Mucosa of rectum (tissue), 2 donors: ENCODE data around the gene EVX1.
A peak's percentile ranks its signal among the peaks of the same experiment; 100 is the strongest.

Experiments
- H3K27ac ChIP-seq, 2 donors: one replicate each; pipeline ENCODE4 v1.7.0; 2013; ENCODE audit warnings: inconsistent platforms in 2 of 2, low read depth in 2 of 2, low read length in 2 of 2
- H3K27me3 ChIP-seq, 2 donors: one replicate each; pipeline ENCODE4 v1.7.0; 2013; ENCODE audit warnings: low read length in 2 of 2; ENCODE audit not compliant: control insufficient read depth in 2 of 2, insufficient read depth in 2 of 2
- H3K36me3 ChIP-seq, 2 donors: one replicate each; pipeline ENCODE4 v1.7.0; 2013; ENCODE audit warnings: low read length in 2 of 2; ENCODE audit not compliant: control insufficient read depth in 2 of 2, insufficient read depth in 2 of 2
- H3K4me1 ChIP-seq, 2 donors: one replicate each; pipeline ENCODE4 v1.7.0; 2013; ENCODE audit warnings: low read length in 2 of 2, mild to moderate bottlenecking in 1 of 2; ENCODE audit not compliant: control insufficient read depth in 2 of 2, insufficient read depth in 2 of 2
- H3K4me3 ChIP-seq, 2 donors: one replicate each; pipeline ENCODE4 v1.7.0; 2013; ENCODE audit warnings: low read length in 2 of 2
- H3K9ac ChIP-seq, 2 donors: one replicate each; pipeline ENCODE4 v1.7.0; 2013; ENCODE audit warnings: low read length in 2 of 2, low read depth in 1 of 2, mild to moderate bottlenecking in 1 of 2
- H3K9me3 ChIP-seq, 2 donors: one replicate each; pipeline ENCODE4 v1.7.0; 2013; ENCODE audit warnings: low read length in 2 of 2; ENCODE audit not compliant: control insufficient read depth in 2 of 2
- donor health status: healthy.
- donor health status: Normal muscosa, but diverticular disease.

EVX1 gene

DNA sequence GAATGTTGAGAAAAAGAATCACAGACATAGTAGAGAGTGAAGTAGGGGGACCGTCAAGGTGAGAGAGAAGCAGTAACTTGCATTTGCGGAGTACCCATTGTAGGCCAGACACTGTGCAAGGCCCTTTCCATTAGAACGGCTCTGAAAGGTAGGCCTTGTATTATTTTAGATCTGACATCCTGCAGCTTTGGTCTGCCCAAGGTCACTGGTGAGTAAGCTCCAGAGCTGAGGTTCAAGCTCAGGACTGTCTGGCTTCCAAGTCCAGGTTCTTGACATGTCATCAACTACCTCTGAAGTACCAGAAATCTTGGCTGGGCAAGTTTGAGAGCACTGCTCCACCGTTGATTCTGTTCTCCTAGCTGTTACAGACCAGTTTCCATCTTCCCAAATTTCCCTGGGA is 13.2 kb upstream of the EVX1 start:
- no peaks in the 10 kb centered on the region for H3K4me1 ChIP-seq
- no peak overlapping the region for H3K4me3 ChIP-seq
- no peaks in the 10 kb centered on the region for H3K36me3 ChIP-seq
- H3K27ac ChIP-seq = no peak overlapping the region
- no peak overlapping the region for H3K9ac ChIP-seq
- H3K27me3 ChIP-seq = peaks cover 11 to 15% of the 10 kb centered on the region in 2 donors
- H3K9me3 ChIP-seq = no peaks in the 10 kb centered on the region

DNA sequence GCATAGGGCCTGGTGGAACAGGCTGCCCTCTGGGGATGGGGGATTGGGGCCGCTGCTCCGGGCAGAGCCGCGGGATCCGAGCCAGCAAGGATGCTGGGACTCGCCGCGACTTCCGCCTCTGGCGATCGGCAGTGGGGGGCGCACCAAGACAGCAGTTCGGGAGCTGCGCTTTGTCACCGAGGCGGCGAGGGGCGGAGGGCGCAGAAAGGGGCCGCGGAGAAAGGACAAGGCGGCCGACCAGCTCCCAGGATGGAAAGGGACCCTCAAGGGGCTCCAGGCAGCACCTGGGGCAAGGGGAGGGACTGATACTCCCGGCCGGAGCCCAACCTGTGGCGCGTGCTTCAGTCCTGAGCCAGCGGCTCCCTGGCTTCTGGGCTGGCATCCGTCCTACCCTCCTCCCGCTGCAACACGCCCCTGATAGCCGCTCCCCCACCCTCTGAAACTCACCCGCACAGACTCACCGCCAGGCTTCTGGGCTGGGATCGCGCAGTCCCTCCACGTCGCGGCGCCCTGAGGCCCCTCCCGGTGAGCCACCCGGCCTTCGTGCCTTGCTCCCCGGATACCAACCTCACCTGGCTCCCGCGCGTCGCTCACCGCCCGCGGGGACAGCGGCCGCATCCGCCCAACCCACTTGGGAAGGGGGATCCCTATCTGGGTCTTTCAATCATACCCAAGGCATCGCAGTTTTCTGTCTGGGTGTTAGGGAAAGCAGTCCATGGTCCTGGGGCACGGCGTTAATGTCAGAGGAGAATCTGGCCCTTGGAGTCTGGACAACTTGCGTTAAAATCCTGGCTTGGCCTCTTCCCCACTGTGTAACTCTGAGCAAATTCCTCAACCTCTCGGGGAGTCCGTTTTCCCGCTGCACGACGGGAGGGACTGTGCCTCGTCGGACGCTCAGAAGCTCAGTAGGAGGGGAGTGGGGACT is 7.0 kb upstream of the EVX1 start:
- Histone ChIP-seq H3K9ac (peak overlapping the region; percentile 24 to 57), H3K9me3 (no peaks in the 10 kb centered on the region), H3K4me3 (peak overlapping the region; percentile 65 to 71), H3K27me3 (peaks cover 23 to 35% of the 10 kb centered on the region in 2 donors), H3K4me1 (peaks cover 4 to 6% of the 10 kb centered on the region in 2 donors), H3K36me3 (no peaks in the 10 kb centered on the region), H3K27ac (no peak overlapping the region)

DNA sequence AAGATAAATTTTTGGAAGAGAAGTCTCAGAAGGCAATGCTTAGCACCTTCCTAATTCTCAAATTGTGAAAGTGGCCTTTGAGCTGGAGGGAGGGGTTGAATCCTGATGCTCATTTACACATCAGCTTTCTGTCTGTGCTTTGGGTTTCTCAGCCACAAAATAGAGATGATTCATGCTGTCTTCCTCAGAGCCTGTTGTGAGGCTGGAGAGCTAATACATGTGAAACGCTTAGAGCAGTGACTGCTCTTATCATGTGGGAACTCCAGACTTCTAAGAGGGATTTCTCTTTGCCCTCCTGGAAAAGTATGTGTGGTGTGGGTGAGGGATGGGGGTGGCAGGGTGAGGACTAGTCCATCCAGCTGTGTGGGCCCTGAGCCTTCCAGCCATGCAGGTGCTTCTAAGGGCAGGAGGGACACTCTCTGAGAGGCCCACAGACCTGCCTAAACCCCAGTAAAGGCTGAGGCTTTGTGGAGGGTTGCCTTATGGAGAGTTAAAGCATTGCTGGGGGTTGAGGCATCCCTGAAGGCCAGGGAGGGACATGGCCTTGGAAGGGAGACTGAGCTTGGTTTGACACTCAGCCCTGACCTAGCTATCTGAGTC is 4.8 kb upstream of the EVX1 start:
- Histone ChIP-seq H3K4me3 (no peak overlapping the region), H3K4me1 (peaks cover 10 to 11% of the 10 kb centered on the region in 2 donors), H3K36me3 (no peaks in the 10 kb centered on the region), H3K9ac (no peak overlapping the region), H3K9me3 (no peaks in the 10 kb centered on the region), H3K27ac (no peak overlapping the region), H3K27me3 (peaks cover 44 to 55% of the 10 kb centered on the region in 2 donors)

DNA sequence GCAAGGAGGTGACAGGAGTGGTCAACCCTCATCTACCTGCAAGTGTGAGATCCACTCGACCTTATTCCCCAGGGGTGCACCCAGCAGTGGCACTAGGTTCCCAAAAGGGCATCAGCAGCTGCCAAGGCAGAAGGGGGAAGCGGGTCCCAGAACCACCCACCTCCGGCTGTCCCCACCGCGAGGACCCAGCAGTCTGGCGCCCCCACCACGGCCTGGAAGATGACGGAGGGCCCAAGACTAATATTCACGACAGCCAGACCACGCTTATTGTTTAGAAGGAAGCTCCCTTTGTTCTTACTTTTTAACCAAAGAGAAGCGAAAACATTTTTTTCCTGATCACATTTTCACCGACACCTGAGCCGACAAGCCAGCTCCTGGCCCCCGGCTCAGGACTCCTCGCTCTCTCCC is 3.6 kb upstream of the EVX1 start:
- H3K9me3 ChIP-seq = no peaks in the 10 kb centered on the region
- H3K4me1 ChIP-seq = peaks cover 21 to 22% of the 10 kb centered on the region in 2 donors
- H3K36me3 ChIP-seq = no peaks in the 10 kb centered on the region
- H3K27ac ChIP-seq = no peak overlapping the region
- H3K9ac ChIP-seq = no peak overlapping the region
- no peak overlapping the region for H3K4me3 ChIP-seq
- H3K27me3 ChIP-seq = peaks cover 56 to 64% of the 10 kb centered on the region in 2 donors

DNA sequence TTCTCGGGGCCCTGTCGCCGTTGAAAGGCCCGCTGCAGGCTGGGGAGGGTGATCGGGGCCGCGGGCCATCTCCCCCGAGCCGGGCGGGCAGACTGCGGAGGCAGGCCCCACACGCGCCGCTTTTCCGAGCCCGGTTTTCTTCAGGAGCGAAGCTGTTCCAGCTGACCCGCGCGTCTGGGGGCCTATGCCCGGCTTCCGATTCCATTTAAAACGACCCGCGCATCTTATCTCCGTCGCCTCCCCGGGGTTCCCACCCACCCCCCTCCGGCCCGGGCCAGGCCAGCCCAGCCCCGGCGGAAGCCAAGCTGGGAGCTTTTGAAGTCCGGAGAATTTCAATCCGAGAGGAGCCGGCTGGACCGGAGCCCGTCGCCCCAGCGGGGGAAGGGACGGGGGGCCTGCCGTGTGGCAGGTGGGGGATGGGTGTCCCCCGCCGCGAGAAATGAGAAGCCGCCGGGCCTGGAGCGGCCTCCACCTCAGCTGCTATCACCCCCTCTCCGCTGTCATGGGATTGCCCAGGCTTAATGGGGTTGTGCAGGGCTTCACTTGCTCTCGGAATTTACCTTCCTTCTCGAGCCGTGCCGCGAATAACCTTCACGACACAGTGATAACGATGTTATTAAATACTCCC is 3.1 kb upstream of the EVX1 start:
- Histone ChIP-seq H3K4me1 (peaks cover 23 to 28% of the 10 kb centered on the region in 2 donors), H3K36me3 (no peaks in the 10 kb centered on the region), H3K9me3 (no peaks in the 10 kb centered on the region), H3K27me3 (peaks cover 59 to 69% of the 10 kb centered on the region in 2 donors), H3K4me3 (no peak overlapping the region), H3K9ac (no peak overlapping the region), H3K27ac (no peak overlapping the region)

DNA sequence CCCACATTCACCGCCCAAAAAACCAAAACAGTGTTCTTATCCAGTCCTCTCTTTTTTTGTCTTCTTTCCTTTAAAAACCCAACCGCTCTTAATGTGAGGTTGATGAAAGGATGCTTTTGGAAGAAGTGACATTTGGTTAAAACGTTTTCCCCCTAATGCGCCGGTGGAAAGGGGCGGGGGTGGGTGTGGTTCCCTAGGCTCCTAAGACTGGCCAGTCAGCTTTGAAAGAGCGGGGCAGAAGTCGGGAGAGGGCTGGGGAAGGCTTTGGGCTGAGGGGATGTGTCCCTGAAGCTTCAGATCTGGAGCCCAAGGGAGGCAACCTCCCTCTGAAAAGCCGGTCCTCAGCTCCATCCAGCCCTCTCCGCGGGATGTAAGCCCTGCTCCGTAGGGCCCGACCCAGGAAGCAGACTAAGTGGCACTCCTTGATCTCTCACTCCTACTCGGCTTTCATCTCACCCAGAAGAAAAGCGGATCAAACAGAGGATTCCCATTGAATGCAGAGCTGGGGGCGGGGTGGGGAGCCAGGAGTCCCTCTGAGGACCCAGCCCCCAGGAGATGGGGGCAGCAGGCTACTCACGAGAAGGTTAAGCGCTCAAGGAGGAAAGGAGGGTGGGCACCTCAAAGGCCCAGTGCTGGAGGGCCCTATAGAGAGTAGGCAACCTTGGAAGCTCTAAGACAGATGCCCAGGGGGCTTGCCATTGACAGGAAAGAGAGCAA is 2.4 kb upstream of the EVX1 start:
- Histone ChIP-seq H3K27ac (no peak overlapping the region), H3K36me3 (no peaks in the 10 kb centered on the region), H3K27me3 (peaks cover 65 to 75% of the 10 kb centered on the region in 2 donors), H3K9me3 (no peaks in the 10 kb centered on the region), H3K4me3 (no peak overlapping the region), H3K4me1 (peaks cover 27 to 31% of the 10 kb centered on the region in 2 donors), H3K9ac (no peak overlapping the region)

DNA sequence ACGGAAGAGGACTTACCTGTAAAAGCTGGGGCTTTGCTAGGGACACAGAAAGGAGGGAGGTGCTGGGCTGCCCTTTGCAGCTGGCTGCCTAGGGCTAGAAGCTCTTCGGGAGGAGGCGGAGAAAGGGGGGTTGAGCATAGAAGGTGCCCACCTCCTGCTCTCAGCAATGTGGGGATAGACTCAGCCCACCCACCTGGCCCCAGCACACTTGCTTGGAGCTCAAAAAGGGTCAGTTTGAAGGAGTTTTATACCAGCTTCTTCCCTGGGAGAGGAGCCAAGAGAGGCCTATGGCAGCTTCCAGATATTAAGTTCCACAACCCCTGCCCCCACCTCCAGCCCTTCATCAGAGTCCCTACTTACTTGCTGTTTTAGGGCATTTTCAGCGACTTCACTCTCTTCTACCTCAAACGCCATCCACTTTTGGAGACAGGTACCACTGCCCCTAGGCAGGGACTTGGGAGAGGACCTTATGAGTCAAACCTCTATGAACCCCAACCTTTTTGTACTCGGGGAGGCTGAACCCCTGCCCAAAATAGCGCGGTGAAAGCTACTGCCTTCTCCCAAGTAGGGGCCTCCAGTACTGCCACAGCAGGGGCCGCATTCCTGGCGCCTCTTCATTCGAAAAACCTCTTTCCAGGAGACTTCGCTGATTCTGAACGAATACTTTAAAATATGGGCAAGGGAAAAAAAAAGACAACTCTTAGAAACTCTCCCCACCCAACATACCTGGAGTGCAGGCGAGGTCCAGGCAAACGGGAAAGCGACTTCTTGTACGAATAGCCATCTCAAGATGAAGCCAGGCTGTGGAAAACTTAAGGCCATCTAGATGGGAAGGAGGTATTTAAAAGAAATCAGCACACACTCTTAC is 1.2 kb upstream of the EVX1 start:
- H3K27me3 ChIP-seq = peaks cover 77 to 78% of the 10 kb centered on the region in 2 donors
- H3K36me3 ChIP-seq = no peaks in the 10 kb centered on the region
- H3K27ac ChIP-seq = no peak overlapping the region
- no peak overlapping the region for H3K4me3 ChIP-seq
- H3K4me1 ChIP-seq = peaks cover 31% of the 10 kb centered on the region in 2 donors
- H3K9me3 ChIP-seq = no peaks in the 10 kb centered on the region
- H3K9ac ChIP-seq = no peak overlapping the region

DNA sequence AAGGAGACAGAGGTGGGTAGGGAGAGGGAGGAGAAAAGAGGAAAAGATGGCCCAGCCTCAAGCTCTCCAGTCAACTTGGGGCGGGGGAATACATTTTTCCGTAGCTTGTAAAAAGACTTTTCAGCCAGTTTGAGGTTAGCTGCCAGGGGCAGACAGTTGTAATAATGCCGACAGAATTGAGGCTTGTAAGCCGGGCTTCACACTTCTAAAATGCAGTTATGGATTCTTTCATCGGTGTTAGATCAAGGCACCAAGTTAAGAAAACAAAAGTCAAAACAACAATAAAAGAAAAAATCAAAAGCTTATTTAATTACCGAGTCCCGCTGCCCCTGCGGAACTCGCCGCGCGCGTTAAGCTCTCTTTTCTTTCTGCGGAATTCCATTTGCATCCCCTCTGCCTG is 448 bp upstream of the EVX1 start:
- Histone ChIP-seq H3K27me3 (peaks cover 78 to 84% of the 10 kb centered on the region in 2 donors), H3K9ac (no peak overlapping the region), H3K9me3 (no peaks in the 10 kb centered on the region), H3K4me3 (peak overlapping the region; percentile 53 to 56), H3K4me1 (peaks cover 31% of the 10 kb centered on the region in 2 donors), H3K27ac (no peak overlapping the region), H3K36me3 (no peaks in the 10 kb centered on the region)
